Liver (tissue), 3 donors: ENCODE data around the gene TMA16.

Experiments
- ATF3 ChIP-seq: IDR thresholded peaks from 2 replicates; pipeline ENCODE4 v1.6.1; 2016; ENCODE audit warnings: antibody characterized with exemption
- CTCF ChIP-seq: fragments of 150-350 bp; IDR thresholded peaks from 2 replicates; pipeline ENCODE4 v1.5.1; 2017; ENCODE audit warnings: improper control_type of control experiment, low read depth, low read length; ENCODE audit not compliant: missing input control
- EGR1 ChIP-seq, 2 donors: IDR thresholded peaks; 2 replicates each; pipeline ENCODE4 v1.6.1; 2016 to 2018; ENCODE audit warnings: antibody characterized with exemption in 2 of 2, low read depth in 2 of 2
- FOXA1 ChIP-seq: IDR thresholded peaks from 2 replicates; pipeline ENCODE4 v1.6.1; 2016; ENCODE audit warnings: antibody characterized with exemption
- GABPA ChIP-seq, 2 donors: IDR thresholded peaks in 1 of 2; conservative IDR thresholded peaks in 1 of 2; 2 replicates each; pipeline ENCODE4 v1.6.1; 2016; ENCODE audit warnings: antibody characterized with exemption in 2 of 2, mild to moderate bottlenecking in 1 of 2, moderate library complexity in 1 of 2
- HNF4A ChIP-seq, 2 donors: conservative IDR thresholded peaks; 2 replicates each; pipeline ENCODE4 v1.6.1; 2016; ENCODE audit warnings: antibody characterized with exemption in 2 of 2, mild to moderate bottlenecking in 2 of 2
- JUND ChIP-seq, 2 donors: IDR thresholded peaks; 2 replicates each; pipeline ENCODE4 v1.6.1; 2016; ENCODE audit warnings: antibody characterized with exemption in 2 of 2
- RAD21 ChIP-seq, 2 donors: IDR thresholded peaks; 2 replicates each; pipeline ENCODE4 v1.6.1; 2016; ENCODE audit warnings: antibody characterized with exemption in 2 of 2, mild to moderate bottlenecking in 2 of 2
- TAF1 ChIP-seq: conservative IDR thresholded peaks from 2 replicates; pipeline ENCODE4 v1.6.1; 2016; ENCODE audit warnings: antibody characterized with exemption, mild to moderate bottlenecking
- YY1 ChIP-seq: IDR thresholded peaks from 2 replicates; pipeline ENCODE4 v1.6.1; 2016; ENCODE audit warnings: antibody characterized with exemption, mild to moderate bottlenecking
- ZBTB33 ChIP-seq: IDR thresholded peaks from 2 replicates; pipeline ENCODE4 v1.6.1; 2016; ENCODE audit warnings: antibody characterized with exemption
- donor health status: healthy.
- donor health status: healthy.

- TF ChIP-seq CTCF (no peak), FOXA1 (no peak), RAD21 (IDR thresholded peaks at IDR 0.05) (no peak), TAF1 (no peak), ATF3 (no peak), ZBTB33 (no peak), JUND (IDR thresholded peaks at IDR 0.05) (no peak), EGR1 (IDR thresholded peaks at IDR 0.05; ENCODE audit: low read depth in 2 of 2) (no peak), GABPA (IDR thresholded peaks at IDR 0.05 in 1 of 2, conservative IDR thresholded peaks at IDR 0.05 in 1 of 2) (no peak), YY1 (no peak), HNF4A (conservative IDR thresholded peaks at IDR 0.05) (no peak)
These were observed 32.7 kb downstream of the TMA16 start for GRCh38 chr4:163527172-163527571.
